Glutamatergic neuron (in vitro differentiated cells): Measurements from ENCODE around the gene CLPSL1. TPM values are rescaled to one million over a fixed set of nuclear protein-coding genes. Genes with fewer than 3 reads are reported as not detected.

Experiments
- DNase-seq: peaks from one replicate; pipeline ENCODE4 v3.0.0; 2022
- H3K27ac Mint-ChIP-seq: one replicate; pipeline ENCODE4 v1.8.0; 2020; ENCODE audit warnings: mild to moderate bottlenecking, mixed read lengths, inconsistent platforms; ENCODE audit not compliant: unreplicated experiment
- H3K27me3 Mint-ChIP-seq: one replicate; pipeline ENCODE4 v1.8.0; 2020; ENCODE audit warnings: mild to moderate bottlenecking, moderate library complexity, mixed read lengths, inconsistent platforms; ENCODE audit not compliant: unreplicated experiment
- H3K36me3 Mint-ChIP-seq: one replicate; pipeline ENCODE4 v1.8.0; 2020; ENCODE audit warnings: mild to moderate bottlenecking, mixed read lengths, inconsistent platforms; ENCODE audit not compliant: unreplicated experiment
- H3K4me1 Mint-ChIP-seq: one replicate; pipeline ENCODE4 v1.8.0; 2020; ENCODE audit warnings: mild to moderate bottlenecking, low read depth, mixed read lengths, inconsistent platforms; ENCODE audit not compliant: unreplicated experiment
- H3K4me3 Mint-ChIP-seq: one replicate; pipeline ENCODE4 v1.8.0; 2020; ENCODE audit warnings: mild to moderate bottlenecking, mixed read lengths, inconsistent platforms; ENCODE audit not compliant: unreplicated experiment
- H3K9me3 Mint-ChIP-seq: one replicate; pipeline ENCODE4 v1.8.0; 2020; ENCODE audit warnings: mild to moderate bottlenecking, moderate library complexity, mixed read lengths, inconsistent platforms; ENCODE audit not compliant: unreplicated experiment
- CTCF ChIP-seq: fragments of 200-600 bp; sonication (generic); IDR thresholded peaks from one replicate; pipeline ENCODE4 v1.5.0; 2021; ENCODE audit not compliant: partially characterized antibody, unreplicated experiment
- total RNA-seq: library from RNA; stranded (reverse); fragmentation: NEBNext Ultra II Directional; extraction: Animal tissue kit (Norgen Biotek cat#: 25700); gene quantifications from one replicate; pipeline ENCODE4 v1.2.1, GENCODE V29; 2021; ENCODE audit not compliant: unreplicated experiment

CLPSL1 gene
- total RNA-seq, 1 donor from 2014 or later = not detected

- H3K4me1 Mint-ChIP-seq = no peaks in the 10 kb centered on the region
- no peak for DNase-seq
- no peak overlapping the region for H3K27ac Mint-ChIP-seq
- no peak overlapping the region for H3K4me3 Mint-ChIP-seq
- H3K9me3 Mint-ChIP-seq = no peaks in the 10 kb centered on the region
- peaks cover 10% of the 10 kb centered on the region for H3K27me3 Mint-ChIP-seq
- TF ChIP-seq CTCF = no peak
- H3K36me3 Mint-ChIP-seq = no peaks in the 10 kb centered on the region
Measured at GRCh38 chr6:35778437-35778836, 2.4 kb upstream of the CLPSL1 start.

GRCh38 chr6:35781290-35781689 lies 471 bp downstream of the CLPSL1 start:
- peaks cover 9% of the 10 kb centered on the region for H3K27me3 Mint-ChIP-seq
- H3K4me3 Mint-ChIP-seq = no peak overlapping the region
- TF ChIP-seq CTCF = no peak
- no peak overlapping the region for H3K27ac Mint-ChIP-seq
- DNase-seq = no peak
- no peaks in the 10 kb centered on the region for H3K4me1 Mint-ChIP-seq
- H3K9me3 Mint-ChIP-seq = no peaks in the 10 kb centered on the region
- no peaks in the 10 kb centered on the region for H3K36me3 Mint-ChIP-seq

- no peak overlapping the region for H3K27ac Mint-ChIP-seq
- H3K9me3 Mint-ChIP-seq = no peaks in the 10 kb centered on the region
- H3K36me3 Mint-ChIP-seq = no peaks in the 10 kb centered on the region
Measured at GRCh38 chr6:35782424-35782823, 1.6 kb downstream of the CLPSL1 start.

GRCh38 chr6:35784200-35784599 lies 3.4 kb downstream of the CLPSL1 start:
- Mint-ChIP-seq H3K9me3 (no peaks in the 10 kb centered on the region), H3K27me3 (peaks cover 3% of the 10 kb centered on the region), H3K4me3 (no peak overlapping the region), H3K4me1 (no peaks in the 10 kb centered on the region), H3K27ac (no peak overlapping the region), H3K36me3 (no peaks in the 10 kb centered on the region)
- no peak for TF ChIP-seq CTCF
- no peak for DNase-seq

More at GRCh38 chr6:35782424-35782823, 1.6 kb downstream of the CLPSL1 start:
- H3K4me1 Mint-ChIP-seq = no peaks in the 10 kb centered on the region
- no peak for DNase-seq
- peaks cover 7% of the 10 kb centered on the region for H3K27me3 Mint-ChIP-seq
- TF ChIP-seq CTCF = no peak
- no peak overlapping the region for H3K4me3 Mint-ChIP-seq

- Mint-ChIP-seq H3K27ac (no peak overlapping the region), H3K9me3 (no peaks in the 10 kb centered on the region), H3K36me3 (no peaks in the 10 kb centered on the region), H3K4me3 (no peak overlapping the region), H3K4me1 (no peaks in the 10 kb centered on the region), H3K27me3 (peaks cover 6% of the 10 kb centered on the region)
- no peak for TF ChIP-seq CTCF
- no peak for DNase-seq
Measured at GRCh38 chr6:35786272-35786671, 5.5 kb downstream of the CLPSL1 start.
